ENCODE results near the gene LCOR.

DNA sequence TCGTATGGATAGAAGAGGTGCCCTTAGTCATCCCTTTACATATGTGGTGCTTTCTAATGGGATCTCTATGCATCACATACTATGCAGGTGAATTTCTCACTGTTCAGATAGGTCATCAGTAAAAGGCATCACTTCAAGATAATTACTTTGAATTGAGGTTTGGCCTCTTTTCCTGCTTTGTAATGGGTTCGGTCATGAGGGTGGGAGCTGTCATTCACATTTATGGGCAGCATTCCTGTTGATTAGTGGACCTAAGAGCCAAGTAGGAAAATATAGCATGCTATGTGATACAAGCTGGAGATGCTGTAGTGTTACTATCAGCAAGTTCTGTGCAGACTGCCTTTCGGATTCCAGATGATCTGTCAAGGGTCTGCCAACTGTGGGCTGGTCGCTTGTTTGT is 156.3 kb downstream of the LCOR start:
- TF ChIP-seq, protein P1, sequence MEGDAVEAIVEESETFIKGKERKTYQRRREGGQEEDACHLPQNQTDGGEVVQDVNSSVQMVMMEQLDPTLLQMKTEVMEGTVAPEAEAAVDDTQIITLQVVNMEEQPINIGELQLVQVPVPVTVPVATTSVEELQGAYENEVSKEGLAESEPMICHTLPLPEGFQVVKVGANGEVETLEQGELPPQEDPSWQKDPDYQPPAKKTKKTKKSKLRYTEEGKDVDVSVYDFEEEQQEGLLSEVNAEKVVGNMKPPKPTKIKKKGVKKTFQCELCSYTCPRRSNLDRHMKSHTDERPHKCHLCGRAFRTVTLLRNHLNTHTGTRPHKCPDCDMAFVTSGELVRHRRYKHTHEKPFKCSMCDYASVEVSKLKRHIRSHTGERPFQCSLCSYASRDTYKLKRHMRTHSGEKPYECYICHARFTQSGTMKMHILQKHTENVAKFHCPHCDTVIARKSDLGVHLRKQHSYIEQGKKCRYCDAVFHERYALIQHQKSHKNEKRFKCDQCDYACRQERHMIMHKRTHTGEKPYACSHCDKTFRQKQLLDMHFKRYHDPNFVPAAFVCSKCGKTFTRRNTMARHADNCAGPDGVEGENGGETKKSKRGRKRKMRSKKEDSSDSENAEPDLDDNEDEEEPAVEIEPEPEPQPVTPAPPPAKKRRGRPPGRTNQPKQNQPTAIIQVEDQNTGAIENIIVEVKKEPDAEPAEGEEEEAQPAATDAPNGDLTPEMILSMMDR (IDR thresholded peaks at IDR 0.05), result no peak
- TF ChIP-seq POLR2A (IDR thresholded peaks at IDR 0.05), result no peak

All from Peyer's patch (tissue), 4 donors.